Loucy (cell line): ENCODE measurements around the gene ZNF207.

ENCODE experiments used
- H2AFZ ChIP-seq: fragments of 200-600 bp; sonication (generic); 2 replicates; pipeline ENCODE4 v1.6.0; 2016; ENCODE audit warnings: antibody characterized with exemption, mild to moderate bottlenecking, low read length, moderate library complexity
- H3F3A ChIP-seq: fragments of 200-600 bp; 2 replicates; pipeline ENCODE4 v1.6.0; 2016; ENCODE audit warnings: antibody characterized with exemption, low read depth, mild to moderate bottlenecking
- H3K27me3 ChIP-seq: fragments of 200-600 bp; sonication (generic); 2 replicates; pipeline ENCODE4 v1.6.1; 2014; ENCODE audit warnings: low read length, mild to moderate bottlenecking; ENCODE audit not compliant: insufficient read depth, poor library complexity, severe bottlenecking
- H3K36me3 ChIP-seq: fragments of 200-600 bp; sonication (generic); 2 replicates; pipeline ENCODE4 v1.6.1; 2016; ENCODE audit warnings: low read length; ENCODE audit not compliant: insufficient read depth
- H3K4me1 ChIP-seq: fragments of 200-600 bp; sonication (generic); 2 replicates; pipeline ENCODE4 v1.5.1; 2014; ENCODE audit warnings: low read length, mild to moderate bottlenecking; ENCODE audit not compliant: insufficient read depth, poor library complexity, severe bottlenecking
- H3K4me2 ChIP-seq: fragments of 200-600 bp; sonication (generic); 2 replicates; pipeline ENCODE4 v1.6.0; 2014; ENCODE audit warnings: antibody characterized with exemption, low read length, low read depth, mild to moderate bottlenecking; ENCODE audit not compliant: poor library complexity, severe bottlenecking
- H3K4me3 ChIP-seq: fragments of 200-600 bp; sonication (generic); 2 replicates; pipeline ENCODE4 v1.5.1; 2014; ENCODE audit warnings: low read length, mild to moderate bottlenecking, mixed read lengths; ENCODE audit not compliant: poor library complexity, severe bottlenecking
- H3K79me2 ChIP-seq: fragments of 200-600 bp; sonication (generic); 2 replicates; pipeline ENCODE4 v1.6.1; 2014; ENCODE audit warnings: low read length; ENCODE audit not compliant: insufficient read depth
- H3K9ac ChIP-seq: fragments of 200-600 bp; sonication (generic); 2 replicates; pipeline ENCODE4 v1.6.0; 2014; ENCODE audit warnings: mild to moderate bottlenecking, low read depth, low read length, moderate library complexity; ENCODE audit not compliant: poor library complexity, severe bottlenecking
- H3K9me2 ChIP-seq: fragments of 200-600 bp; sonication (generic); replicated peaks from 2 replicates; pipeline ENCODE4 v1.6.1; 2016; ENCODE audit warnings: low read depth, low read length, mixed read lengths
- H3K9me3 ChIP-seq: fragments of 200-600 bp; sonication (generic); 2 replicates; pipeline ENCODE4 v1.6.1; 2014; ENCODE audit warnings: mild to moderate bottlenecking, antibody characterized with exemption, low read length, low read depth; ENCODE audit not compliant: insufficient read depth
- H4K20me1 ChIP-seq: fragments of 200-600 bp; sonication (generic); 2 replicates; pipeline ENCODE4 v1.6.0; 2014; ENCODE audit warnings: antibody characterized with exemption, low read length, mild to moderate bottlenecking; ENCODE audit not compliant: insufficient read depth, poor library complexity, severe bottlenecking
- EZH2phosphoT487 ChIP-seq: fragments of 200-600 bp; IDR thresholded peaks from 2 replicates; pipeline ENCODE4 v1.6.1; 2018; ENCODE audit warnings: antibody characterized with exemption, mild to moderate bottlenecking, moderate library complexity, borderline replicate concordance
- TF ChIP-seq, protein P1 (sequence below): fragments of 200-600 bp; sonication (generic); conservative IDR thresholded peaks from 2 replicates; pipeline ENCODE4 v1.5.1; 2014; ENCODE audit warnings: mild to moderate bottlenecking, antibody characterized with exemption, low read length

ZNF207 gene

DNA sequence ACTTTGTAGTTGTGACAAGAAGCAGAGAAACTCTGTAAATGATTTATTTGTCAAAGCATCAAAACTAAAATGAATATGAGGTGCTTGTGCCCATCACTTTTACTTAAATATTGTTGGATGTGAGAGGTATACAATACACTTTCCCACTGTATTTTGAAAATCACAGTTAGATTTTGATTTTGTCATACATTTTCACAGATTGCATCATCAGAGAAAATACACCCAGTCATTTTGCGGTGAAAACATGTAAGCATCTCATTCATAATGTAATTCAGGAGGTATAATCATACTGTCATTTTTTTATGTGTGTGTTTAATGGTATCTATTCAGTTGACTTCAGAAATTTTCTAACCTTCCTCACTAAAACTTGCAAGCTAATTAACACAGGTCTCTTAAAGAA is 11.3 kb downstream of the ZNF207 start:
- Histone ChIP-seq H3K36me3 (peaks cover 95% of the 10 kb centered on the region), H3K4me1 (peaks cover 21% of the 10 kb centered on the region), H3K4me2 (peak overlapping the region; percentile 52), H3K79me2 (peaks cover 95% of the 10 kb centered on the region), H3K27me3 (no peaks in the 10 kb centered on the region), H2AFZ (no peak overlapping the region), H3K9ac (no peak overlapping the region), H3K9me3 (no peaks in the 10 kb centered on the region), H3K9me2 (no peaks in the 10 kb centered on the region), H4K20me1 (peaks cover 94% of the 10 kb centered on the region), H3F3A (no peaks in the 10 kb centered on the region), H3K4me3 (no peak overlapping the region)
- TF ChIP-seq, protein P1, sequence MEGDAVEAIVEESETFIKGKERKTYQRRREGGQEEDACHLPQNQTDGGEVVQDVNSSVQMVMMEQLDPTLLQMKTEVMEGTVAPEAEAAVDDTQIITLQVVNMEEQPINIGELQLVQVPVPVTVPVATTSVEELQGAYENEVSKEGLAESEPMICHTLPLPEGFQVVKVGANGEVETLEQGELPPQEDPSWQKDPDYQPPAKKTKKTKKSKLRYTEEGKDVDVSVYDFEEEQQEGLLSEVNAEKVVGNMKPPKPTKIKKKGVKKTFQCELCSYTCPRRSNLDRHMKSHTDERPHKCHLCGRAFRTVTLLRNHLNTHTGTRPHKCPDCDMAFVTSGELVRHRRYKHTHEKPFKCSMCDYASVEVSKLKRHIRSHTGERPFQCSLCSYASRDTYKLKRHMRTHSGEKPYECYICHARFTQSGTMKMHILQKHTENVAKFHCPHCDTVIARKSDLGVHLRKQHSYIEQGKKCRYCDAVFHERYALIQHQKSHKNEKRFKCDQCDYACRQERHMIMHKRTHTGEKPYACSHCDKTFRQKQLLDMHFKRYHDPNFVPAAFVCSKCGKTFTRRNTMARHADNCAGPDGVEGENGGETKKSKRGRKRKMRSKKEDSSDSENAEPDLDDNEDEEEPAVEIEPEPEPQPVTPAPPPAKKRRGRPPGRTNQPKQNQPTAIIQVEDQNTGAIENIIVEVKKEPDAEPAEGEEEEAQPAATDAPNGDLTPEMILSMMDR = no peak
- TF ChIP-seq EZH2phosphoT487 = no peak

DNA sequence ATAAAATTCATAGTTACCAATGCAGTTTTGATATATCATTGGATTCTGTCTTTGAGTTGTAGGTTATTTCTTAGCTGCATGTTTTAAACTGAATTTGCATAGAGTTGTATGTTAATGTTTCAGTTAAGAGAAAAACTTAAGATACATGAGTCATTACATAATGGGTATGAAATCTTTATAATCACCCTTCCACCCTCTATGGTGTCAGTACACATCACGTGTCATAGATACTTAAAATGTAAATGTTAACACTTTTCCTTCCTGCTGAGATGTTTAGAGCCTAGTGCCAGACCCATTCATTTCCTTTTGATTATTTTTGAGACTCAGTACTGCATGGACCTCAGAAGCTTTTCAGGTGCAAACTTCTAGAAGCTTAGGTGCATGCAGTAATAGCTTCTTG is 20.5 kb downstream of the ZNF207 start:
- Histone ChIP-seq H3K9me2 (no peaks in the 10 kb centered on the region), H4K20me1 (peaks cover 87% of the 10 kb centered on the region), H3K9me3 (no peaks in the 10 kb centered on the region)

DNA sequence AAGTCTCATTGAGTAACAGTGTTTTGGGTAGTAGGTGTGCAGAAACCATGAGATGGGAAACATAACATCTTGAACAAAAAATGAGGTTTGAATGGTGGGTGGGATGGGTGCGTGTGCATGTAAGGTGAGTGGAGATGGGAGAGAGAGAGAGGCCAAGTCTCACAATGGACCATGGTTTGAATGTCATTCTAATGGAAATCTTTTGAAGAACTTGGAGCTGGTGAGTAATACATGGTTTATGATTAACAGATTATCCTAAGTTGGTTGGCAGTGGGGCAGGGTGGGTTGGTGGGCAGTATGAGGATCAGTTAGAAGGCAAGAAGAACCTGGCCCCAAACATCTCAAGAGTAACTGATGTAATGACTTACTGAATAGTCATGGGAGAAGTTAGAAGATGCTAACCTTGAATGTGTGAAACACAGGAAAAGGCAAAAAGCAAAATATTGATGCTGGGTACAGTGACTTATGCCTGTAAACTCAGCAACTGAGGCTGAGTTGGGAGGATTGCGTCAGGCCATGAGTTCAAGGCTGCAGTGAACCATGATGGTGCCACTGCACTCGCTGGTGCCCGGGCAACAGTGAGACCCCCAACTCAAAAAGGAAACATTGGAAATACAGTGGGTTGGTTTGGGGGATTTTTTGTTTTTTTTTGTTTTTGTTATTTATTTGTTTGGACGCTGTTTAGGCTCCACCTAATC is 32.7 kb downstream of the ZNF207 start:
- Histone ChIP-seq H2AFZ (no peak overlapping the region), H3K4me1 (no peaks in the 10 kb centered on the region), H3K36me3 (peaks cover 54% of the 10 kb centered on the region; the same call in 1 of the 2 replicates), H3K4me2 (no peak overlapping the region), H3K9me2 (no peaks in the 10 kb centered on the region), H3K4me3 (no peak overlapping the region), H3F3A (peaks cover 7% of the 10 kb centered on the region; the same call in 1 of the 2 replicates), H3K27me3 (no peaks in the 10 kb centered on the region), H3K9ac (no peak overlapping the region), H4K20me1 (peaks cover 21% of the 10 kb centered on the region), H3K9me3 (no peaks in the 10 kb centered on the region), H3K79me2 (no peaks in the 10 kb centered on the region)
- TF ChIP-seq, protein P1 = no peak

More for the DNA sequence above, 20.5 kb downstream of the ZNF207 start:
- Histone ChIP-seq H2AFZ (no peak overlapping the region), H3K79me2 (peaks cover 83% of the 10 kb centered on the region), H3K9ac (no peak overlapping the region), H3K36me3 (peaks cover 96% of the 10 kb centered on the region), H3K4me1 (no peaks in the 10 kb centered on the region), H3K4me2 (no peak overlapping the region), H3F3A (no peaks in the 10 kb centered on the region), H3K27me3 (no peaks in the 10 kb centered on the region), H3K4me3 (no peak overlapping the region)
- TF ChIP-seq EZH2phosphoT487 = no peak

DNA sequence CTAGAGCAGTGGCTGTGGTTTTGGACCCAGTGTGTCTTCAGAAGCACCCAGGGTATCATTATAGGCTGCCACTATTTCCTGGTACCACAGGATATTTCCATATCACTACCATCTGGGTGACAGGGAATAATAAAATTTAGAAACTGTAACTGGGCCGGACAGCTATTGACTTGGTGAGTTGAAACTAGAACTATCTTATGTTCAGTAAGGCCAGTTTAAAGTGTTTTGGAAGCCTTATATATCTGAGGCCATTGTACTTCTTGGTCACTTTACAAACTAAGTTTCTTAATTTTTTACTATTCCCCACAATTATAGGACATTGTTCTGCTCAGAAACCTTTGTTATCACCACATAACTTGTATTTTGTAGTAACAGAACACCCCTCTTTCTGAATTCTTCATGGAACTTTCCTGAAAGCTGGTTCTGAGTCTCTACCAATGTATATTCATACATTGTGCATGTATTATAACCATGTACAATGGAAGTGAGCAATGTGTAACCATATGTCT is 34.0 kb downstream of the ZNF207 start:
- no peaks in the 10 kb centered on the region for H3K79me2 ChIP-seq
- H3K9ac ChIP-seq = no peak overlapping the region
- H3K9me2 ChIP-seq = no peaks in the 10 kb centered on the region
- H2AFZ ChIP-seq = no peak overlapping the region
- no peak for TF ChIP-seq EZH2phosphoT487
- TF ChIP-seq, protein P1 = no peak
- no peaks in the 10 kb centered on the region for H3K27me3 ChIP-seq
- H3K4me3 ChIP-seq = no peak overlapping the region
- peaks cover 17% of the 10 kb centered on the region for H4K20me1 ChIP-seq
- peaks cover 41% of the 10 kb centered on the region; the same call in 1 of the 2 replicates for H3K36me3 ChIP-seq
- H3K4me1 ChIP-seq = no peaks in the 10 kb centered on the region
- H3K4me2 ChIP-seq = no peak overlapping the region
- H3K9me3 ChIP-seq = no peaks in the 10 kb centered on the region
- H3F3A ChIP-seq = peaks cover 7% of the 10 kb centered on the region; the same call in 1 of the 2 replicates
